GM23338 (cell line): ENCODE data around the gene CDH18.

ENCODE experiments used
- CTCF ChIP-seq, 2 experiments: fragments of 200-600 bp in 1 of 2; sonication (generic) in 1 of 2; conservative IDR thresholded peaks; 2 replicates each; pipeline versions ENCODE4 v1.5.1 to v1.6.1; 2016 to 2017; ENCODE audit warnings: antibody characterized with exemption in 2 of 2, low read depth in 2 of 2, mild to moderate bottlenecking in 2 of 2, moderate library complexity in 1 of 2
- POLR2AphosphoS5 ChIP-seq: IDR thresholded peaks from 2 replicates; pipeline ENCODE4 v1.6.1; 2016; ENCODE audit warnings: antibody characterized with exemption, low read depth
- ZNF331 ChIP-seq: fragments of 250-450 bp; sonication (Bioruptor Pico); IDR thresholded peaks from 2 replicates; pipeline ENCODE4 v1.5.0; 2020; ENCODE audit warnings: low read depth, mild to moderate bottlenecking, moderate library complexity

- TF ChIP-seq CTCF (conservative IDR thresholded peaks at IDR 0.05; ENCODE audit: low read depth in 2 of 2) (no peak), ZNF331 (CRISPR knock-in tag) (no peak), POLR2AphosphoS5 (no peak)
Measured at GRCh38 chr5:19806756-19807155, 181.2 kb downstream of the CDH18 start.
